HG03139 (cell line): ENCODE results near the gene GCK.
A peak's percentile ranks its signal among the peaks of the same experiment; 100 is the strongest.
"Not testable (repeated sequence)": the region's sequence is repeated elsewhere in the genome, so short reads cannot be mapped to it uniquely, and the experiment has no call there.

Source experiments
- ATAC-seq: cut with Tn5 transposase; IDR thresholded peaks from one replicate; pipeline ENCODE4 v1.9.1; 2021; ENCODE audit not compliant: unreplicated experiment

Gene GCK

DNA sequence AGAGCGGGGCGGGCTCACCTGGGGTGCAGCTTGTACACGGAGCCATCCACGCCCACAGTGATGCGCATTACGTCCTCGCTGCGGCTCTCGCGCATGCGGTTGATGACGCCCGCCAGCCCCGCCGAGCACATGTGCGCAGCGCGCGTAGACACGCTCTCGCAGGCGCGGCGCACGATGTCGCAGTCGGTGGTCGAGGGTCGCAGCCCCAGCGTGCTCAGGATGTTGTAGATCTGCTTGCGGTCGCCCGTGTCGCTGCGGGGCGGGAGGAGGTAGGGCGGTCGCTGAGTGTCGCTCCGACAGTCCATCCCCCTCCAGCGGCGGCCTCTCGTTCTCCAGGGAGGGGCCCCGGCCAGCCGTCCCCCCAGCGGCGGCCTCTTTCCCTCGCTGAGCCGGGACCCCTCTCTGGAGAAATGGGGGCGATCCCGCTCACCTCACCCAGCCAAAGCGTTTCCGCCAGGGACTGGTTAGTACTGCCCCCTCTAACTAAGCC is 43.7 kb downstream of the GCK start:
- ATAC-seq: no peak

DNA sequence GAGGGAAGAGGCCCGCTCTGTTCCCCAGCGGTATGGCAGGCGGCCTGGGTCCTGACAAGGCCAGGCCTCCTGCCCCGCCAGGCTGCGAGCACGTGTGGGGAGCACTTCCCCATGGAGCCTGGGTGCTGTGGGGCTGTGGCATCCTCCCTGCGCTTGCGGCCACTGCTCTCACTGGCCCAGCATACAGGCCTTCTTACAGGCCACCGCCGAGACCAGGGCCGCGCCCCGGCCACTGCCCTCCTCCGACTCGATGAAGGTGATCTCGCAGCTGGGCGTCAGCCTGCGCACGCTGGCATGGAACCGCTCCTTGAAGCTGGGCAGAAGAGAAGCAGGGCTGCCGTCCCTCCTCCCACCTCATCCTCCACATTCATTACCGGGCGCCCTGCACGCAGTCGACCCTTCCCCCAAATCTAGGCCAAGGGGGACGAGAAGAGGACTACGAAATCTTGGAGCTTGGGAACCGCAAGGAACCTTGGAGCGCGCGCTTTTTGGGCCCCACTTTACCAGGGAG is 44.2 kb downstream of the GCK start:
- ATAC-seq: no peak

DNA sequence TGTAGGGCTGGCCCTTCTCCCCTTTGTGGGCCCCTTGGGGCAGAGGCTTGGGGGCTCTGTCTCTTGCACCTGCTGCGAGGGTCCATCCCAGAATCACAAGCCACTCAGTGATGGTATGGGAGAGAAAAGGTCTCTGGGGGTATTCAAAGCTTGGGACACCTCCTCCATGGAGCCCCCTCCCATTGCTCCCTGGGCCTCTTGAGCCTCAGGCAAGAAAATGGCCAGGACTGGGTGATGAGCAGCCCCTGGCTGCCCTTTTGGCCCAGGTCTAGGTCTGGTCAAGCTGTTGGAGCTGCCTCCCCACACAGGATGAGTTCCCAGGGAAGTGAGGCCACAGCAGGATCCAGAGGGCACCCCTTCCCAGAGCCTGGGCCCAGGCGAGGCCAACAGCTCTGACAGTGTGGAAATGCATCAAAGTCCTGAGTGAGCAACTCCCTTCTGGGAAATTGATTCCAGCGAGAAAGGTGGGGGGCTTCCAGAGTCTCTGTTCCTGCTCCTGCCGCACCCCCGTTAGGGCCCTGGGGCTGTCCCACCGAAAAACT is 44.7 kb downstream of the GCK start:
- no peak for ATAC-seq

DNA sequence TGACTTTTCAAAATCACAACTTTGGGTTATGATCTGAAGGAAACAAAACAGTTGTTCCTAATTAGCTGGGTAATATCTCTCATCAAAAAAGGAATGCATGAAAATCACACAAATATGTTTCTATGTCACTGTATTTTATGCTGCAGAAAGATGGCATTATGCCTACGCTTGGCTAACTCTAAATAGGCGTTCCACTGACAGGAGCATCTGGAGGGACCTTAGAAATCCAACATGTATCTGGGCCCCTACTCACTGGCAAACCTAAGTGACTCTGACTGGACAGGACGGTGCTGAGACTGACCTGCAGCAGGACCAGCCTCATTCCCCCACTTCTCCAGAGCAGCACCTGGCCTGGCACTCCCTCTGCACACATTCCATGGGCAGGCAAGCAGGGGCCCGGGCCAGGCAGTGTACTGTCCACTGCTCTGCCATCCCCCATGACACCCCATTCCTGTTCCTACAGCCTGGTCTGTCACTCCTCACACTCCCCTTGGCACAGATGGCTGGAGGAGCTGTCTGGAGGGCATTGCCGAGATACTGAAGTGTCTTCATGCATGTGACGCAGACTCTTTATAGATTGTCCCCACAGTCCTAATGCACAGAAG is 45.5 kb downstream of the GCK start:
- ATAC-seq: no peak

DNA sequence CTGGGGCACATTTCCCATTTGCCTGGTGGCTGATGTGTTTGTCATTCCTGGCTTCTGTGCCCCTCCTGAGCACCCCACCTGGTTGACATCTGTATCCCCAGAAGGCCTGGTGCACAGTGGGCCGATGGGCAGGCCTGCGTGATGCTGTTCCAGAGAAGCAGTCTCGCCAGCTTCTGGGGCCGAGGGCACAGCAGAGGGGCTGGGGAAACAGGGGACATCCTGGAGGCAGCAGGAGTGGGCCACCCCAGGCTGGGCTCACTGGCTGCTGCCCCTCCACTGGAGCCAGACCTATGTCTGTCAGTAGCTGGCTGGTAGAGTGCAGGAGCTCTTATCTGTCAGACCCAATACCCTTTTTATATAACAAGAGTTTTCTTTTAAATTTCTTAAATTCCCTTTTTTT is 47.2 kb downstream of the GCK start:
- no peak for ATAC-seq

DNA sequence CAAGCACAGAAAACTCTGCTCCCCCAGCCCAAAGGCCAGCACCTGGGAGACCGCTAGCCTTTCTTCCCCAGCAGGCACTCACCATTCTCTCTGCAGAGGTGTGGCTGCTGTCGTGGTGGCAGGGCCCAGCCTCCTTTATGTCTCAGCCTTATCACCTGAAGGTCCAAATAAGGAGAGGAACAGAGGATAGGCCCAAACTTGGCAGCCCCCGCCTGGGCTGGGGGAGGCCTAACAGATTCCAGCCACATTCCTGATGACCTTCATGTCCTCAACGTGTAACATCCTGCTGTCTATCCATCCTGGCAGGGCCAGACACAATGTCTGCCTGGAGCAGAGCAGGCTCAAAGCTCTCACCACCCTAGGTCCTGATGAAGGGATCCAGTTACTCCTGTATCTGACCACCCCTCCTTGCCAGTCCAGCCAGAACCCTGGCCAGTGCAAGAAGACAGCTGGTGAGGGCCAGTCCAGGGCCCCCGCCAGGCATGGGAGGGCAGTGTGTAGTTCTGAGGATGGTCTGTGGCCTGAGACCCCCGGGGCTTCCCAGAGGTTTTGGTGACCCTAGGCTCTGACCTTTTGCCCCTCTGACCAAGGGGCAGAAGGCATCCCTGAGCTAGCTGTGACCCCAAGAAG is 47.9 kb downstream of the GCK start, which contains the start of gene MYL7:
Gene MYL7, minus strand, starts transcription at position 112 of the 630 bp plus-strand sequence. Its CDS starts 27 bp downstream, at position 85.
- ATAC-seq: no peak

DNA sequence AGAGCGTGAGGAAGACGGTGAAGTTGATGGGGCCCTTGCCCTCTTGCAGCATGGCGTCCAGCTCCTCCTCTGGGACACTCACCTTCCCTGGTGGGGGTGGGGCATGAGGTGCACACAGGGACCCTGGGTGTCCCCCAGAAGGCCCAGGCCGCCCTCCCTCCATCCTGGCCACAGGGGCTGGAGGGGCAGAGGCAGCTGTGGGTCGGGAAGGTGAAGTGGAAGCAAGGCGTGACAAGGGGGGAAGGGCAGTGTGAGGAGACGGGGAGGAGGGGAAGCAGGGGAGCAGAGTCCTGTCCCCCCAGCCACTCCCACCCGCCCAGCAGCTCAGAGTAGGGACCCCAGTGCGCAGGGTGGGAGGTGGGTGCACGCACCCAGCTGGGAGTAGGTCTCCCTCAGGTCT is 48.9 kb downstream of the GCK start:
- ATAC-seq: no peak

DNA sequence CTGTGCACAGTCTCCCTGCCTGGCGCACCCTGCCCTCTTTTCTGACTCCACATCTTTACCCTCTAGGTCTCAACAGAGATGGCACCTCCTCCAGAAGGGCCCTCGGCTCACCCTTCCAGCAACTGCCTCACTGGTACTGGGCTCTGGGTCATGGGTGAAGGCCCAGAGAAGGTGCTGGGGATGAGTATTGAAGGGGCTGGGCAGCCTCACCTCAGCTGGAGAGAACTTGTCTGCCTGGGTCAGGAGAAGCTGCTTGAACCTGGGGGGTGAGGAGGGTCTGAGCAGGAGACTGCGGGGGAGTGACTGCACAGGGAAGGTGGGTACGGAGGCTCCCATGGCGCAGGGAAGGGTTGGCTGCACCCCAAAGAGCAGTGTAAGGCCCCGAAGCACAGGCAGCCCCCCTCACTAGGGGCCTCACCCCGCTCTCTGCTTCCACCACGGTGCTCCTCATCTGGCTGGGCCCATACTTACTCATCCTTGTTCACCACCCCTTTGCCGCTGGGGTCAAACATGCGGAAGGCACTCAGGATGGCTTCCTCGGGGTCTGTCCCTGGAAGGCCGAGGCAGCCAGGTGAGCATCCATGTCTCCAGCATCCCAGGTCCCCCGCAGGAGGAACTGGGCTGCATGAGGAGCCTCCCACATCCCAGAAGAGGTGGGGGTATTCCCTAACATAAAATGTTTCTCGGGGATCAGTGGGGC is 49.8 kb downstream of the GCK start:
- no peak for ATAC-seq

DNA sequence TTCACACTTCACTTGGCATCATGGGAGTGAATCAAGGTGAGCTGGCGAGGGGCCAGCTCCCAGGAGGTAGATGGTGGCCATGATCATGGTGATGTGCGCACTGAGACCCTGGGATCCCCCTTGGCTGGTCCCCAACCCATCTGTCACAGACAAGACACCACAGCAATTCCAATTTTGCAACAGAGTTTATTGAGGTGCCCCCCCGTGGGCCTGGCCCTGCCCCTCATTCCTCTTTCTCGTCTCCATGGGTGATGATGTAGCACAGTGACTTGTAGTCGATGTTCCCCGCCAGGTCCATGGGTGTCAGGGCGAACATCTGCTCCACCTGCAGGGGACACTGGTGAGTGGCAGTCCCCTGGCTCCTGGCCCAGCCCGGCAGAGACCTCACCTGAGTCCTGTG is 50.5 kb downstream of the GCK start:
- no peak for ATAC-seq

DNA sequence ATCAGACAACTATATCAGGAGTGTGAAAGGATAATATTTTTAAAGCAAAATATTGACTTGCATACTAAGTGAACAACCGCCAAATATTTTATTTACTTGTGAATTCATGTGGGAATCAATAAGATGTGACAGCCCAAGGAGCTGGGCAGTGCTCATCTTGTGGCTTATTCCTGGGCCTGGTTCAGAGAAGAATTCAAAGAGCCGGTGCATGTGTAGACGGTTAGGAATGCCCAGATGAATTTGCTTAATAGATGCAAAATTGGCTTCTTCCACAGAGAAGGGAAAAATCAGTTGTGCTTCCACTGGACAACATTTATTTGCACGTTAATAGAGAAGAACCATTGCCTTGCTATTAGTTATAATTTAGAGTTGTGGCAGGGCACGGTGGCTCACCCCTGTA is 52.5 kb downstream of the GCK start:
- no peak for ATAC-seq

DNA sequence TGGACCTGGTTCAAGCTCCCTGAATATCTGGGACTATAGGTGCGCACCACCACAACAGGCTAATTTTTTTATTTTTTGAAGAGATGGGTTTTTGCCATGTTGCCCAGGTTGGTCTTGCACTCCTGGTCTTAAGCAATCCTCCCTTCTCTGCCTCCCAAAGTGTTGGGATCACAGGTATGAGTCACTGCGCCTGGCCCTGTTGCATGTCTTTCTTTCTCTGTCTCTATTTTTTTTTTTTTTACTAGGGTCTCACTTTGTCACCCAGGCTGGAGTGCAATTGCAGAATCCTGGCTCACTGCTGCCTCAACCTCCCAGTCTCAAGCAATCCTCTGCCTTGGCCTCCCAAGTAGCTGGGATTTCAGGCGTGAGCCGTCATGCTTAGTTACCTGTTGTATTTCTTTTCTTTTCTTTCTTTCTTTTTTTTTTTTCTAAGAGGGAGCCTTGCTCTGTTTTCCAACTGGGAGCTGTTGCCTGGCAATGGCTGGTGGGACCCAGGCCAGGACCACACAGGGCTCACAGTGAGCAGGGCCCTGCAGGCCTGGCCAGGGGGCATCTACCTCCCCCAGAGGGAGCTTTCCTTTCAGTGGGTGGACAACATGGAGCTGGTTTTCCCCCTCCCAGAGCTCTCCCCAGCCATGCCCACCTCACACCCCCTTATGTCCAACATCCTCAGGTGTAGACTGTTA is 54.2 kb downstream of the GCK start:
- ATAC-seq: no peak

DNA sequence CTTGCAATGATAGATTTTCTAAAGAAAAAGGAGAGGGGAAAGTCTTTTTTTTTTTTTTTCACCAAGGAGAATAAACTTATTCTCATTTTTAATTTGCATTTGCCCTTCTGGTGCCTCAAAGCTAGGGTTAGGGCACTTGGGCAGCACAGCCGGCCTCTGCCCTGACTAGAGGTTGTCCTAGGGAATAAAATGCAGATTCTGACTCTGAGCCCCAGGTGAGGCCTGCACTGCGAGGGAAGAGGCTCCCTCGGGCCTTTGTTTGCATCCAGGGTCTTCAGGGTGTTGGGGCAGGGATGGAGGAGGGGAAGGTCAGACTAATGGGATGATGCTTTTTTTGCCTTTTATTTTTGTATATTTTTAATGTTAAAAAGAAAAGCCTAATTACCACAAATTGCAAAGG is 55.9 kb downstream of the GCK start:
- no peak for ATAC-seq

DNA sequence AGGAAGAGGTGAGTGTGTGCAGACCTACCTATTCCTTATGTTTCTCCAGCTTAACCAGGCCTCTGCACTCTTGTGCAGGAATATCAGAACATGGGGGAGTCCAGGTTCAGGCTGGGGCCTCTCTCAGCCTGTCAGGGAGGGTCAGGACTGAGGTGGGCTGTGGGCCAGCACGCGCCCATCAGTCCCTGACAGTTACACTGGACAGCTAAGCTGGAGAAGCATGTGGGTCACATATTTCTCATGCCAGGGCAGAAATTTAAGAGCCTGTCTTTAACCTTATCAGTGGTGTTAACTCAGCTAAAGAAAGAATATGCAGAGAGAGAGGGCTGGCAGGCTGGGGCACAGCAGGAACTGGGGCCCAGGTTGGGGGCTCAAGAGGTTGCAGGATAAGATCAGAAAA is 57.2 kb downstream of the GCK start:
- ATAC-seq: no peak

DNA sequence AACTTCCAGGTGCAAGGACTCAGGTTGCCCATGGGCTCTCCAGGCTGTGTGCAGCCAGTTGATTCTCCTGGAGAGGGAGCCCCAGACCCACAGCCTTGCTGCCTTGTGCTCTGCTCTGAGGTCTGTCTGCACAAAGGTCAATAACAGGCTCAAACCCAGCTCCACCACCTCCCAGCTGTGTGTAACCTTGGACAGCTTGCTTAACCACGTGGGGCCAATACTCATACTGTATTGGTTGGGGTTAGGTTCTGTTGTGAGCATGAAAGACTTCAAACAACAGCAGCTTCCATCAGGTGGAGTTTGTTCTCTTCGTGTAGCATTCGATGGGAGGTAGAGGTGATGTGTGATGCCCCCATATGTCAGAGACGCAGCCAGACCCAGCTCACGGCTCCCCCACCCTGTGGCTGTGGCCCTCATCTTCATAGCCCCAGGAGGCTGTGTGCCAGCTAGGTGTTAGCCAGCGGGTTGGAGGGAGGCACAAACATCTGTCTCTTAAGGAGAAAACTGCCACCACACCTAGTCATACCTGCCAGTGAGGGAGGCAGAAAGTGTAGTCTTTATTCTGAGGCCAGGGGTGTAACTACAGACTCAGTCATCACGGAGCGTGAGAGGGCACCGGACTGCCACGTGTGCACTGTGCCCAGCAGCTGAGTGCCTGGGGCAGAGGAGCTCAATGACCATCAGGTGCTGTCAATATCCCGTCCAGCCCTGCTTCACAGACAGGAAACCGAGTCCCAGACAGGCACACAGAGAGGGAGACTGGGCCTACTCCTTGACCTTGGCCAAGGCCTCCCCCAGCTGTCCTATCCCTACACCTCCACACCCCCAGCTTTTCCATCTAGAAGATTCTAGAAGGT is 57.8 kb downstream of the GCK start:
- no peak for ATAC-seq

DNA sequence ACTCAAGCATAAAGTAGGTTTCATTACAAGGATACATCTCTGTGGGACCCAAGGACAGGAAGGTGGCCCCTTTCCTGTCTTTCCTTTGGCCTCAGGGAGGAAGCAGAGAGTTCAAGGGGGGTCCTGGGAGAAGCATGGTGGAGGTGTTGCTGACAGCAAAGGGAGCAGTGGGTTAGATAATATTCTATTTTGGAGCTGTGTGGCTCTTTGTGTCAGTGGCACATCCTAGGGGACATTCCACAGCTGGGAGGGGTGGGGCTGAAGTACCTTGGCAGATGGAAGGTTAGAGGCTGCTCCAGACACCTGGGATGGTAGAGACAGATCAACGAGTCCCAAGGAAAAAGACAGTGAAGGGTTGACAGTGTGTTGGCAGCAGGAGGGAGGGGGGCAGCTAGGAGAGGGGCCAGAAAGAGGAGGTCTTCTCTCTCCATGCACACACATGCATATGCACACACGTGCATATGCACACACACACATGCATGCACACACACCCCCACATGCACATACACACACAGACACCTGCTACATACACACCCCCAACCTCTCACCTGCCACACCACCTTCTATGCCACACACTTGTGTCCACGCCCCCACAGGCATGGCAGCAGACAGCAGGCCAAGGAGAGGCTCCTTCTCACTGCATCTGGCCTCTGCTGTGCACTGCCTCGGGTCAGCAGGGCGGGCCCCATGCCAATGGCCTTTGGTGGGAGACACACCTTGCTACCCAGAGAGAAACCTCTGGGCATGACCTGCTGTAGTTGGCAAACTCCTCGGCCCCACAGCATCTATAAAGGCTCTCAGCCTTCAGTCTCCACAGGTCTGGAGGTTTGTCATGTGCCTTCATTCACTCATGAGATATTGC is 60.3 kb downstream of the GCK start:
- no peak for ATAC-seq

DNA sequence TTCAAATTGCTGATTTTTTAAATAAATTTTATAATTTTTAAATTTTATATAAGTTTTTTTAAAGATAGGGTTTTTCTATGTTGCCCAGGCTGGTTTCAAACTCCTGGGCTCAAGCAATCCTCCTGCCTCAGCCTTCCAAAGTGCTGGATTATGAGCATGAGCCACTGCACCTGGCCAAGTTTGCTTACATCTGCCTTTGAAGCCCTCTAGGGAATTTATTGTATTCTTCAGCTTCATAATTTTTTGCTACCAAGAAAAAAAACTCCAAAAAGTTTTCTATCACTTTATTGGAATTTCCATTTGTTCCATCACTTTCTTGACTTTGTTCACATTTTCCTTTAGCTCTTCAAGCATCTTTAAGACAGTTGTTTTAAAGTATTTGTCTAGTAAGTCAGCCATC is 62.1 kb downstream of the GCK start:
- ATAC-seq: no peak

DNA sequence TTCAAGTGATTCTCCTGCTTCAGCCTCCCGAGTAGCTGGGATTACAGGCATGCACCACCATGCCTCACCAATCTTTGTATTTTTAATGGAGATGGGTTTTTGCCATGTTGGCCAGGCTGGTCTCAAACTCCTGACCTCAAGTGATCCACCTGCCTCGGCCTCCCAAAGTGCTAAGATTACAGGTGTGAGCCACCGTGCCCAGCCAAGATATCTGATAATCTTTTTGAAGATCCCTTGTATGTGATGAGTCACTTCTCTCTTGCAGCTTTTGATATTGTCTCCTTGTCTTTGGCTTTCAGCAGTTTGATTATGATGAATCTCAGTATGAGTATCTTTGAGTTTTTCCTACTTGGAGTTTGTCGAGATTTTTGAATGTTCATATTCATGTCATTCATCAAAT is 62.7 kb downstream of the GCK start:
- not testable (repeated sequence) for ATAC-seq

DNA sequence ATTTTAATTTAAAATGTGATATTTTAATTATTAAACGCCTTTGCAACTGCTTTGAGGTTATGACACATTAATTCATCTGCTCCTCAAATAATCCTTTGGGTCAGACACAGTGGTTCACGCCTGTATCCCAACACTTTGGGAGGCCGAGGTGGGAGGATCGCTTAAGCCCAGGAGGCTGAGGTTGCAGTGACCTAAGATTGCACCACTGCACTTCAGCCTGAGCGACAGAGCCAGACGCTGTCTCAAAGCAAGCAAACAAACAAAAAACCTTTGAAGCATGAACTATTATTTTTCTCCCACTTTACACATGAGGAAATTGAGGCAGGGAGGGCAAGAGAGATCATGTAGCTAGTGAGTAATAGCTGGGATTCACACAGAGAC is 64.4 kb downstream of the GCK start:
- ATAC-seq: no peak

DNA sequence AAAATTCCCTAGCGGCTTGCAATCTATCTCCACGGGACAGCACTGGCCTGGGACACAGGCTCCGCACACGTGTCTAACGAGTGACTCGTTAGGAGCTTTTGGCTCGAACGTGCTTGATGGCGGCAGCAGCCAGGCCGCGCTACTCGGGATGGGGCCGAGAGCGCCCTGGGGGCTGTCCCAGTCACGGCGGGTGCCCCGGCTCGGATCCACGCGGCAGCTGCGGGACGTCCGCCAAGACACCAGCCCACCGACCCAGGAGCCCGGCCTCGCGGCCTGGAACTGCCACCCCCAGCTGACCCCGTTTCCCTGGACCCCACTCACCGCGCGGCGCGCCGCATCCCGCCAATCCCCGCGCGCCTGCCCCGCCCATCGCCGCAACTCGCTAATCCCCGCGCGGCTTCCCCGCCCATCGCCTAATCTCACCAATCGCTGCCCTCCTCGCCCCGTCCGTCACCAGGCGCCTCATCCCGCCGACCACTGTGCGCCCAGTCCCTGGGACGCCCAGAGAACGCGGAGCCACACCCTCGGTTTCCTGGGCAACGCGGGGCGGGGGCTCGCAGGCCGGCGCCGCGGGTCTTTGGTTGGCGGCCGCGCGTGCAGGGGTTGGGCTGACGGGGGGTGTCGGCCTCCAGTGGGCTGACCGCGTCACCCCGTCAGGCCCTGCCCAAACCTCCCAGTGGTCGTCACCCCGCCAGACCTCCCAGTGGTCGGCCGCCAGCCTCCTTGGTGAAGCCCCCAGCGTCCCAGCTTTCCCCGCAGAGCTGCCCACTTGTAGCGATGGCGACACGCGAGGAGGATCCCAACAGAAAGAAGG is 65.8 kb downstream of the GCK start, which contains the start of gene POLD2:
Gene POLD2, minus strand, starts transcription at position 359 of the 814 bp plus-strand sequence. CDS start 1,495 bp downstream, outside the sequence.
- ATAC-seq: peak; percentile 98
